NT2/D1 (cell line): Measurements from ENCODE around the gene AKT1.
"Not testable (repeated sequence)": the region's sequence is repeated elsewhere in the genome, so short reads cannot be mapped to it uniquely, and the experiment has no call there.

Experiments used
- DNase-seq: peaks from one replicate; pipeline ENCODE4 v3.0.0-alpha.2; 2011; ENCODE audit warnings: low read depth, low spot score
- H3K27me3 ChIP-seq: 2 replicates; pipeline ENCODE4 v1.6.0; 2011; ENCODE audit warnings: mild to moderate bottlenecking; ENCODE audit not compliant: insufficient read length, insufficient read depth
- H3K36me3 ChIP-seq: 2 replicates; pipeline ENCODE4 v1.6.1; 2011; ENCODE audit warnings: mild to moderate bottlenecking, low read length, mixed read lengths; ENCODE audit not compliant: insufficient read depth, insufficient read length
- H3K4me1 ChIP-seq: 2 replicates; pipeline ENCODE4 v1.5.1; 2011; ENCODE audit not compliant: insufficient read depth, insufficient read length
- H3K4me3 ChIP-seq: 2 replicates; pipeline ENCODE4 v1.5.1; 2011; ENCODE audit warnings: low read depth; ENCODE audit not compliant: insufficient read length
- H3K9ac ChIP-seq: 2 replicates; pipeline ENCODE4 v1.6.0; 2011; ENCODE audit warnings: low read depth; ENCODE audit not compliant: insufficient read length
- H3K9me3 ChIP-seq: 2 replicates; pipeline ENCODE4 v1.5.1; 2011; ENCODE audit warnings: mild to moderate bottlenecking, low read length; ENCODE audit not compliant: insufficient read depth
- SUZ12 ChIP-seq: IDR thresholded peaks from 2 replicates; pipeline ENCODE4 v1.6.1; 2011; ENCODE audit not compliant: insufficient read length, insufficient read depth; ENCODE audit errors: extremely low read depth
- YY1 ChIP-seq: IDR thresholded peaks from 2 replicates; pipeline ENCODE4 v1.6.1; 2011; ENCODE audit not compliant: insufficient read length, insufficient read depth
- ZNF274 ChIP-seq: IDR thresholded peaks from 2 replicates; pipeline ENCODE4 v1.6.1; 2011; ENCODE audit warnings: mild to moderate bottlenecking, low read depth, low read length

AKT1 gene

GRCh38 chr14:104794993-104795780 is at the start of gene AKT1:
TSS of gene AKT1 (minus strand) at chr14:104795748. CDS start at chr14:104792643, 3,105 bp downstream.
- Histone ChIP-seq H3K9ac (peak within 1 kb of the TSS; percentile 86), H3K9me3 (no peaks in the 10 kb centered on the region), H3K4me1 (peaks cover 40% of the 10 kb centered on the region), H3K36me3 (peaks cover 31% of the 10 kb centered on the region), H3K27me3 (peaks cover 14% of the 10 kb centered on the region), H3K4me3 (peak within 1 kb of the TSS; percentile 65)
- TF ChIP-seq YY1: no peak
- no peak for TF ChIP-seq SUZ12
- no peak for TF ChIP-seq ZNF274
- DNase-seq: no peak

GRCh38 chr14:104845033-104845666 is 49.6 kb upstream of the AKT1 start:
- H3K27me3 ChIP-seq: peaks cover 59% of the 10 kb centered on the region
- H3K9ac ChIP-seq: peak overlapping the region; percentile 10
- no peak overlapping the region for H3K4me3 ChIP-seq
- DNase-seq: no peak
- H3K9me3 ChIP-seq: no peaks in the 10 kb centered on the region
- peaks cover 5% of the 10 kb centered on the region for H3K4me1 ChIP-seq
- no peaks in the 10 kb centered on the region for H3K36me3 ChIP-seq
- TF ChIP-seq YY1 (no peak), ZNF274 (no peak), SUZ12 (no peak)

GRCh38 chr14:104844306-104845032 is 48.9 kb upstream of the AKT1 start:
- H3K4me1 ChIP-seq: peaks cover 5% of the 10 kb centered on the region
- TF ChIP-seq SUZ12 (no peak), ZNF274 (no peak), YY1 (no peak)
- H3K9ac ChIP-seq: peak overlapping the region; percentile 75
- H3K9me3 ChIP-seq: no peaks in the 10 kb centered on the region
- H3K36me3 ChIP-seq: no peaks in the 10 kb centered on the region
- DNase-seq: no peak
- peaks cover 59% of the 10 kb centered on the region for H3K27me3 ChIP-seq
- H3K4me3 ChIP-seq: peak overlapping the region; percentile 29

- no peaks in the 10 kb centered on the region for H3K9me3 ChIP-seq
- H3K4me3 ChIP-seq: peak overlapping the region; percentile 29
- DNase-seq: no peak
- peaks cover 59% of the 10 kb centered on the region for H3K27me3 ChIP-seq
- peaks cover 5% of the 10 kb centered on the region for H3K4me1 ChIP-seq
- H3K9ac ChIP-seq: peak overlapping the region; percentile 75
- TF ChIP-seq YY1 (no peak), SUZ12 (peak; percentile 57), ZNF274 (no peak)
- H3K36me3 ChIP-seq: no peaks in the 10 kb centered on the region
Observed at GRCh38 chr14:104843442-104844305, 48.1 kb upstream of the AKT1 start.

- peak overlapping the region; percentile 29 for H3K4me3 ChIP-seq
- H3K9me3 ChIP-seq: no peaks in the 10 kb centered on the region
- peak overlapping the region; percentile 15 for H3K9ac ChIP-seq
- peaks cover 5% of the 10 kb centered on the region for H3K4me1 ChIP-seq
- no peak for DNase-seq
- TF ChIP-seq YY1 (no peak), ZNF274 (no peak), SUZ12 (no peak)
- no peaks in the 10 kb centered on the region for H3K36me3 ChIP-seq
- H3K27me3 ChIP-seq: peaks cover 59% of the 10 kb centered on the region
Observed at GRCh38 chr14:104843006-104843405, 47.5 kb upstream of the AKT1 start.

- H3K4me3 ChIP-seq: no peak overlapping the region
- TF ChIP-seq YY1 (no peak), SUZ12 (no peak), ZNF274 (no peak)
- H3K9ac ChIP-seq: no peak overlapping the region
- H3K36me3 ChIP-seq: no peaks in the 10 kb centered on the region
- peaks cover 58% of the 10 kb centered on the region for H3K27me3 ChIP-seq
- no peak for DNase-seq
- H3K4me1 ChIP-seq: peaks cover 5% of the 10 kb centered on the region
- H3K9me3 ChIP-seq: no peaks in the 10 kb centered on the region
Observed at GRCh38 chr14:104841730-104842129, 46.2 kb upstream of the AKT1 start.

GRCh38 chr14:104836171-104836935 is 40.8 kb upstream of the AKT1 start:
- H3K9me3 ChIP-seq, H3K4me1 ChIP-seq, H3K27me3 ChIP-seq: not testable (repeated sequence)

More at GRCh38 chr14:104836171-104836935, 40.8 kb upstream of the AKT1 start:
- DNase-seq, H3K36me3 ChIP-seq, H3K9ac ChIP-seq, H3K4me3 ChIP-seq: not testable (repeated sequence)
